ENCODE data around the gene DAD1. TPM values are rescaled to one million over a fixed set of nuclear protein-coding genes. Genes with fewer than 3 reads are reported as not detected.

DAD1 gene
- total RNA-seq, 1 donor from 2014 or later, result 223 TPM

DNA sequence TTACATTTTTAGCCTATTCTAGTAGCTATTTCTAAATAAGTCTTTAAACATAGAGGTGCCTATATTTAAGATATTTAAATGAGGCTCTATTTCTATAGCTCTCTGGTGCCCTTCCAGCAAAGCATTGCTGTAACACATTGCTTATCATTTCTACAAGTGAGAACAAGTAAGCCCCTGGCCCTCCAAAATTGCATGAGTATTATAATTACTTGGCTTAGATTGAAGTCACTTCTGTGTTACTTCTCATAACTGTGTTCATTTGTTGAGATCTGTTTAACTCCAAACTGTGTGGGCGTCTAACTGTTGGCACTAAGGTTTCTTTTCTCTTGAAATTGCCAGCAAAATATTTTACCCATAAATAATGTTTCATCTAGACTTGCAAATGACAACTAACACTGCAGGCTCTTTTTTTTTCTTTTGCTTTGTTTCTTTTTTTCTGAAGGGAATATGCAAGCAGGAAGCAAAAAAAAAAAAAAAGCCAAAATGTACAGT is 66.5 kb downstream of the DAD1 start:
- peaks cover 12% of the 10 kb centered on the region for H3K4me1 Mint-ChIP-seq (ENCODE audit: unreplicated experiment)
- no peaks in the 10 kb centered on the region for H3K36me3 Mint-ChIP-seq (ENCODE audit: unreplicated experiment)
- no peak overlapping the region for H3K27ac Mint-ChIP-seq (ENCODE audit: unreplicated experiment)
- no peak overlapping the region for H3K4me3 Mint-ChIP-seq (ENCODE audit: unreplicated experiment)
- DNase-seq (ENCODE audit: extremely low spot score, unreplicated experiment), result no peak
- no peaks in the 10 kb centered on the region for H3K27me3 Mint-ChIP-seq (ENCODE audit: unreplicated experiment)
- TF ChIP-seq, protein P1, sequence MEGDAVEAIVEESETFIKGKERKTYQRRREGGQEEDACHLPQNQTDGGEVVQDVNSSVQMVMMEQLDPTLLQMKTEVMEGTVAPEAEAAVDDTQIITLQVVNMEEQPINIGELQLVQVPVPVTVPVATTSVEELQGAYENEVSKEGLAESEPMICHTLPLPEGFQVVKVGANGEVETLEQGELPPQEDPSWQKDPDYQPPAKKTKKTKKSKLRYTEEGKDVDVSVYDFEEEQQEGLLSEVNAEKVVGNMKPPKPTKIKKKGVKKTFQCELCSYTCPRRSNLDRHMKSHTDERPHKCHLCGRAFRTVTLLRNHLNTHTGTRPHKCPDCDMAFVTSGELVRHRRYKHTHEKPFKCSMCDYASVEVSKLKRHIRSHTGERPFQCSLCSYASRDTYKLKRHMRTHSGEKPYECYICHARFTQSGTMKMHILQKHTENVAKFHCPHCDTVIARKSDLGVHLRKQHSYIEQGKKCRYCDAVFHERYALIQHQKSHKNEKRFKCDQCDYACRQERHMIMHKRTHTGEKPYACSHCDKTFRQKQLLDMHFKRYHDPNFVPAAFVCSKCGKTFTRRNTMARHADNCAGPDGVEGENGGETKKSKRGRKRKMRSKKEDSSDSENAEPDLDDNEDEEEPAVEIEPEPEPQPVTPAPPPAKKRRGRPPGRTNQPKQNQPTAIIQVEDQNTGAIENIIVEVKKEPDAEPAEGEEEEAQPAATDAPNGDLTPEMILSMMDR (IDR thresholded peaks at IDR 0.05), result no peak
- H3K9me3 Mint-ChIP-seq (ENCODE audit: unreplicated experiment), result no peaks in the 10 kb centered on the region

DNA sequence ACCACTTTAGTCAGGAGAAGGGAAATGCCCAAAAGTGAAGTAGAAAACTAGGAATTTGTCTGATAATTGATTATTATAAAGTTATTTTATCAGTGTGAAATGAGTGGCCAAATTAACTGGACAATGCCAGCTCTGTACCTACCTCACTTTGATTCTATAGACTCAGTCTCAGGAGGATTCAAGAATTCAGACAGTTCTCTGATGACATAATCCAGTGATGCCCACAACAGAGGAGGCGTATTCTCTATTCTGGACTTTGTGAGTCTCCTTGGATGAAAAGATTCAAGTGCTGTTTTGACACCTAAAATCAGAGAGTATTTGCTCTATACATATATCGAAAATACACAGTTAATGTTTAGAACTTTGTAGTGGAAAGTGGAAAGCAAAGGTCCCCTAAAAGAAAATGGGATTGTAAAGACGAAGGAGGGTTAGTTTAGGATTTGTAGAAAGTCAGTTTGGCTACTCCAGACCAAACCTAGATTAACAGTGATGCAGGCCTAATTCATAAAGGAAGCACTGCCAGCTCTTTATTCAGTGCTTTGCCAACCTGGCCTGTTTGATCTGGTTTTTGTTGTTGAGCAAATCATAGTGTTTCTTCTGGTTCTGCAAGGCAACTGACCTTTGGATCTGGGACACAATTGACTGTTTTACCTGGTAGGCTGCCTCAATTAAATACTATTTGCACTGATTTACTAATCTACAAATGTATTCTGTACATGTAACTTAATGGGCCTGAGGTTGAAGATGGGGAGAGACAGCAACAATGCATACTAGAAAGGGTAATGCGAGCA is 67.4 kb downstream of the DAD1 start:
- TF ChIP-seq, protein P1 (IDR thresholded peaks at IDR 0.05), result no peak
- Mint-ChIP-seq H3K4me1 (ENCODE audit: unreplicated experiment) (peaks cover 14% of the 10 kb centered on the region), H3K27ac (ENCODE audit: unreplicated experiment) (no peak overlapping the region), H3K27me3 (ENCODE audit: unreplicated experiment) (no peaks in the 10 kb centered on the region), H3K4me3 (ENCODE audit: unreplicated experiment) (no peak overlapping the region), H3K36me3 (ENCODE audit: unreplicated experiment) (no peaks in the 10 kb centered on the region), H3K9me3 (ENCODE audit: unreplicated experiment) (no peaks in the 10 kb centered on the region)
- DNase-seq (ENCODE audit: extremely low spot score, unreplicated experiment), result no peak

DNA sequence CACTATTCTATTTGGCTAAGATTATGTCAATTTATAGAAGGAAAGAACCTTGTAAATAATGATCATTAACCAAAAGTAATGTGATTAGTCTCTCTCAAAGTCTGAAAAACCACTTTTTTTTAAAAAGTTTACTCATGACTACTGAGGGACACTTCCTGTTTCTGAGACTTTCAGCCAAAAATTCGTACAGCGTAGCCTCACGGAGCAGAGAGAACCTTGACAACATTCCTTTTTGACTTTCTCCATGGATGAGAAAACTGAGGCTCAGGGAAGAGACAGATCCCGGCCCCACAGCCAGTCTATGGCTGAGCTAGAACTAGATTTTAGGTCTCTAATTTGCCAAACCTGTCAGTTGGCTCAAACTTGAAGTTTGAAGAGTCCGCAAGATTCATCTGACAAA is 68.2 kb downstream of the DAD1 start:
- TF ChIP-seq, protein P1 (IDR thresholded peaks at IDR 0.05), result no peak
- Mint-ChIP-seq H3K4me1 (ENCODE audit: unreplicated experiment) (peaks cover 22% of the 10 kb centered on the region), H3K9me3 (ENCODE audit: unreplicated experiment) (no peaks in the 10 kb centered on the region), H3K4me3 (ENCODE audit: unreplicated experiment) (no peak overlapping the region), H3K36me3 (ENCODE audit: unreplicated experiment) (no peaks in the 10 kb centered on the region), H3K27ac (ENCODE audit: unreplicated experiment) (no peak overlapping the region), H3K27me3 (ENCODE audit: unreplicated experiment) (no peaks in the 10 kb centered on the region)
- DNase-seq (ENCODE audit: extremely low spot score, unreplicated experiment), result no peak

DNA sequence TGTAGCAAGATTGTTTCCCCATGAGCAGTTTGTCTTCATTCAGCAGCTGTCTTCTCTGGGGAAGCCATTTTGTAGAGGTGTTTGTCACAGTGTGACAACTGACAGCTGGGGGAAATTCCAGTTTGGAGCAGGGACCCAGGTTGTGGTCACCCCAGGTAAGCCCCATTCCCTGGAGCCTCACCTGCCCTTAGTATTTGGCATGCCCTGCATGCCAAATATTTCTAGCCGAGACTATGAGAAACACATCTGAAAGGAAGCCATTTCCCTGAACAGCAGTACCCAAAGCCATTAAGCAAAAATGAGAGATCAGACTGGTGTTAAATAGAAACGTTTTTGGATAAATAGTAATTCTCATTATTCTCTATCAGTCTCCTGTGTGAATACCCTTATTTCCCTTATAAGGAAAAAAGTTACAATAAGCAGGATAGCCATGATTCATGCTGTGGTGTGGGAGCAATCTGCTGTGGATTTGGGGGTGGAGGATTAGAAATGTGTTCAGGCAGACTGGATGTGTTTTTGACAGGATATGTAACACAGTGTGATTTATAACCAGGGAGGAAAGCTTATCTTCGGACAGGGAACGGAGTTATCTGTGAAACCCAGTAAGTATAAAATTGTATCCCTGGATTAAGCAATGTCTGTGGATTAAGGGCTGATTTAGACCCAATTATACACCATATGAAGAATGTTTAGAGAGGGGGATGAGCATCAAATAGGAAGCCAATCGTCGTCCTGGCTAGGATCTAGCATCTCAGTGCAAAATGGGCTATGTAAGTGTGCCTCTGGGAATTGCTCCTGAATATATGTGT is 68.9 kb downstream of the DAD1 start:
- Mint-ChIP-seq H3K27ac (ENCODE audit: unreplicated experiment) (no peak overlapping the region), H3K4me1 (ENCODE audit: unreplicated experiment) (peaks cover 29% of the 10 kb centered on the region), H3K9me3 (ENCODE audit: unreplicated experiment) (no peaks in the 10 kb centered on the region), H3K36me3 (ENCODE audit: unreplicated experiment) (no peaks in the 10 kb centered on the region), H3K27me3 (ENCODE audit: unreplicated experiment) (no peaks in the 10 kb centered on the region), H3K4me3 (ENCODE audit: unreplicated experiment) (no peak overlapping the region)
- TF ChIP-seq, protein P1 (IDR thresholded peaks at IDR 0.05), result no peak
- DNase-seq (ENCODE audit: extremely low spot score, unreplicated experiment), result no peak

DNA sequence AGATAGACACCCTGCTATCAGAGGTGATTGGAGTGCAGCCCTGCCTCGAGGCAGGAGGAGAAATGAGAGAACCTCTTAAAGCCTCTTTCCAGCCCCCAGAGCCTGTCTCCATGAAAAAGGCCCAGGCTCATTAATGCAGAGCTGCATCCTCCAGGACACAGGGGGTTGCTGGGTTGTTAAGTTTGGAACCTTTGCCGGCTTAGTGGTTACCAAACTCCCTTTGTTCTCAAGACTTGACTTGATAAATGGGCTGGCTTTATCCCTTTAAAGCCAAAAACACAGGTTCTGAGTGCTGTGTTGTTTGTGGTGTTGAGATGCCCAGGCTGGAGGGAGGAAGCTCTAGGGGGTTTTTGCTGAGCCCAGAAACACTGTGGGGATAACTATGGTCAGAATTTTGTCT is 71.0 kb downstream of the DAD1 start:
- Mint-ChIP-seq H3K27ac (ENCODE audit: unreplicated experiment) (no peak overlapping the region), H3K36me3 (ENCODE audit: unreplicated experiment) (no peaks in the 10 kb centered on the region), H3K9me3 (ENCODE audit: unreplicated experiment) (no peaks in the 10 kb centered on the region), H3K4me1 (ENCODE audit: unreplicated experiment) (peaks cover 41% of the 10 kb centered on the region), H3K27me3 (ENCODE audit: unreplicated experiment) (no peaks in the 10 kb centered on the region), H3K4me3 (ENCODE audit: unreplicated experiment) (no peak overlapping the region)
- no peak for DNase-seq (ENCODE audit: extremely low spot score, unreplicated experiment)
- TF ChIP-seq, protein P1 (IDR thresholded peaks at IDR 0.05), result no peak
